GM13976 (cell line): ENCODE results near the gene PDLIM4.

Source experiments
- DNase-seq: peaks from one replicate; pipeline ENCODE4 v3.0.0; 2012; ENCODE audit warnings: low spot score
- CTCF ChIP-seq: IDR thresholded peaks from 2 replicates; pipeline ENCODE4 v1.5.1; 2012; ENCODE audit warnings: borderline replicate concordance, mild to moderate bottlenecking; ENCODE audit not compliant: insufficient read depth; ENCODE audit errors: extremely low read depth, missing control alignments, control extremely low read depth
- in situ Hi-C: fragments of 300-500 bp; cut with MboI; formaldehyde crosslinking; loops from one replicate; pipeline ENCODE4 v1.12.0; 2022; ENCODE audit warnings: low sequenced_read_pairs, mixed read lengths, inconsistent platforms; ENCODE audit not compliant: unreplicated experiment

Gene PDLIM4

GRCh38 chr5:132213666-132214065 lies 43.8 kb upstream of the PDLIM4 start:
- DNase-seq = no peak
- no peak for TF ChIP-seq CTCF
- in situ Hi-C loops = no loop called here

- no peak for DNase-seq
- in situ Hi-C loops = no loop called here
- no peak for TF ChIP-seq CTCF
These were observed 43.0 kb upstream of the PDLIM4 start for GRCh38 chr5:132214491-132214890.

- in situ Hi-C loops = no loop called here
- no peak for DNase-seq
- no peak for TF ChIP-seq CTCF
These were observed 42.2 kb upstream of the PDLIM4 start for GRCh38 chr5:132215329-132215728.

GRCh38 chr5:132218321-132218720 lies 39.2 kb upstream of the PDLIM4 start:
- DNase-seq = no peak
- no peak for TF ChIP-seq CTCF
- in situ Hi-C loops = no loop called here

GRCh38 chr5:132219289-132219970 lies 38.1 kb upstream of the PDLIM4 start:
- in situ Hi-C loops = no loop called here
- DNase-seq = no peak
- TF ChIP-seq CTCF = no peak

- TF ChIP-seq CTCF = no peak
- in situ Hi-C loops = no loop called here
- no peak for DNase-seq
These were observed 37.5 kb upstream of the PDLIM4 start for GRCh38 chr5:132219981-132220380.
